OCI-LY7 (cell line): ENCODE results near the gene ADARB2. TPM values are rescaled to one million over a fixed set of nuclear protein-coding genes. Genes with fewer than 3 reads are reported as not detected.

Source experiments
- BruUV-seq: library from RNA; stranded (reverse); fragments of 400-500 nt; replicated peaks from 2 replicates; lab custom pipeline; 2021; lab: Mats Ljungman, UMichigan
- CTCF ChIA-PET: fragments of 300-600 bp; sonication (Branson Sonifier 250); formaldehyde crosslinking; loops from one replicate; lab custom pipeline; 2022; ENCODE audit warnings: antibody characterized with exemption; ENCODE audit not compliant: unreplicated experiment; lab: Charles Lee
- POLR2A ChIA-PET: fragments of 300-600 bp; sonication (Branson Sonifier 250); formaldehyde crosslinking; loops from one replicate; lab custom pipeline; 2022; ENCODE audit warnings: antibody characterized with exemption; lab: Charles Lee
- DNase-seq: peaks from one replicate; pipeline ENCODE4 v3.0.0-alpha.2; 2015; ENCODE audit warnings: low spot score
- H2AFZ ChIP-seq: fragments of 200-600 bp; sonication (generic), shearing (Covaris generic); 2 replicates; pipeline ENCODE4 v1.6.1; 2014; ENCODE audit warnings: mild to moderate bottlenecking, antibody characterized with exemption, low read length, moderate library complexity
- H3K27ac ChIP-seq: fragments of 200-600 bp; sonication (generic); 2 replicates; pipeline ENCODE4 v1.5.1; 2014; ENCODE audit warnings: mixed run types, low read depth, mild to moderate bottlenecking, moderate library complexity, low read length, inconsistent platforms; ENCODE audit not compliant: poor library complexity, severe bottlenecking
- H3K36me3 ChIP-seq: fragments of 200-600 bp; sonication (generic); 2 replicates; pipeline ENCODE4 v1.6.1; 2014; ENCODE audit warnings: mild to moderate bottlenecking, antibody characterized with exemption, low read length, moderate library complexity, mixed read lengths; ENCODE audit not compliant: insufficient read depth
- H3K4me1 ChIP-seq: fragments of 200-600 bp; sonication (generic); 2 replicates; pipeline ENCODE4 v1.5.1; 2014; ENCODE audit warnings: mild to moderate bottlenecking, low read length; ENCODE audit not compliant: insufficient read depth, poor library complexity, severe bottlenecking
- H3K4me2 ChIP-seq: fragments of 200-600 bp; sonication (generic); 2 replicates; pipeline ENCODE4 v1.6.1; 2014; ENCODE audit warnings: mild to moderate bottlenecking, low read length
- H3K4me3 ChIP-seq: fragments of 200-600 bp; sonication (generic); 2 replicates; pipeline ENCODE4 v1.5.1; 2014; ENCODE audit warnings: mild to moderate bottlenecking, low read depth, low read length; ENCODE audit not compliant: poor library complexity, severe bottlenecking
- H3K79me2 ChIP-seq: fragments of 200-600 bp; sonication (generic); 2 replicates; pipeline ENCODE4 v1.6.1; 2016; ENCODE audit warnings: low read depth, mild to moderate bottlenecking, low read length, moderate library complexity, mixed read lengths; ENCODE audit not compliant: insufficient read depth
- H3K9me2 ChIP-seq: fragments of 200-600 bp; sonication (generic); 2 replicates; pipeline ENCODE4 v1.6.1; 2016; ENCODE audit warnings: mild to moderate bottlenecking, low read length, mixed read lengths; ENCODE audit not compliant: insufficient read depth
- H3K9me3 ChIP-seq: fragments of 200-600 bp; sonication (generic); 2 replicates; pipeline ENCODE4 v1.6.1; 2014; ENCODE audit warnings: mild to moderate bottlenecking, mixed run types, low read length, mixed read lengths
- H4K20me1 ChIP-seq: fragments of 200-600 bp; sonication (generic); 2 replicates; pipeline ENCODE4 v1.6.1; 2014; ENCODE audit warnings: mild to moderate bottlenecking, antibody characterized with exemption, low read length, moderate library complexity, mixed read lengths; ENCODE audit not compliant: insufficient read depth
- EZH2phosphoT487 ChIP-seq: fragments of 200-600 bp; sonication (generic); IDR thresholded peaks from 2 replicates; pipeline ENCODE4 v1.6.1; 2018; ENCODE audit warnings: low read depth, borderline replicate concordance, mild to moderate bottlenecking, mixed run types, antibody characterized with exemption, low read length, moderate library complexity, mixed read lengths
- intact Hi-C: fragments of 100-400 bp; cut with micrococcal nuclease; formaldehyde crosslinking; loops from one replicate; pipeline ENCODE4 v1.10.0; 2022; ENCODE audit not compliant: unreplicated experiment
- total RNA-seq, 2 experiments: library from RNA; depleted of rRNA in 1 of 2; stranded (reverse); fragments of >200 nt in 1 of 2; shearing (Covaris generic) in 1 of 2; gene quantifications; 2 replicates each; pipeline ENCODE4 v1.2.3, GENCODE V29; 2014 to 2022
- TF ChIP-seq, protein P1 (sequence below): fragments of 200-600 bp; sonication (generic); conservative IDR thresholded peaks from 2 replicates; pipeline ENCODE4 v1.5.1; 2014; ENCODE audit warnings: mild to moderate bottlenecking, antibody characterized with exemption, low read length, moderate library complexity, mixed read lengths

Gene ADARB2
- total RNA-seq, 2 experiments from 2014 or later = 0.03 TPM; not detected in 1

GRCh38 chr10:1626410-1626809 lies 110.9 kb downstream of the ADARB2 start:
- no peaks in the 10 kb centered on the region for H4K20me1 ChIP-seq
- no peak overlapping the region for H3K27ac ChIP-seq
- H3K4me3 ChIP-seq = no peak overlapping the region
- CTCF ChIA-PET = no interaction called here
- no peaks in the 10 kb centered on the region for H3K4me1 ChIP-seq
- H3K9me2 ChIP-seq = no peaks in the 10 kb centered on the region
- DNase-seq = no peak
- no peaks in the 10 kb centered on the region for H3K36me3 ChIP-seq
- TF ChIP-seq, protein P1, sequence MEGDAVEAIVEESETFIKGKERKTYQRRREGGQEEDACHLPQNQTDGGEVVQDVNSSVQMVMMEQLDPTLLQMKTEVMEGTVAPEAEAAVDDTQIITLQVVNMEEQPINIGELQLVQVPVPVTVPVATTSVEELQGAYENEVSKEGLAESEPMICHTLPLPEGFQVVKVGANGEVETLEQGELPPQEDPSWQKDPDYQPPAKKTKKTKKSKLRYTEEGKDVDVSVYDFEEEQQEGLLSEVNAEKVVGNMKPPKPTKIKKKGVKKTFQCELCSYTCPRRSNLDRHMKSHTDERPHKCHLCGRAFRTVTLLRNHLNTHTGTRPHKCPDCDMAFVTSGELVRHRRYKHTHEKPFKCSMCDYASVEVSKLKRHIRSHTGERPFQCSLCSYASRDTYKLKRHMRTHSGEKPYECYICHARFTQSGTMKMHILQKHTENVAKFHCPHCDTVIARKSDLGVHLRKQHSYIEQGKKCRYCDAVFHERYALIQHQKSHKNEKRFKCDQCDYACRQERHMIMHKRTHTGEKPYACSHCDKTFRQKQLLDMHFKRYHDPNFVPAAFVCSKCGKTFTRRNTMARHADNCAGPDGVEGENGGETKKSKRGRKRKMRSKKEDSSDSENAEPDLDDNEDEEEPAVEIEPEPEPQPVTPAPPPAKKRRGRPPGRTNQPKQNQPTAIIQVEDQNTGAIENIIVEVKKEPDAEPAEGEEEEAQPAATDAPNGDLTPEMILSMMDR = no peak
- TF ChIP-seq EZH2phosphoT487 = no peak
- H3K4me2 ChIP-seq = no peak overlapping the region
- POLR2A ChIA-PET = no interaction called here
- intact Hi-C loops = no loop called here
- BruUV-seq = no TSS peak
- H3K9me3 ChIP-seq = no peaks in the 10 kb centered on the region
- H3K79me2 ChIP-seq = no peaks in the 10 kb centered on the region
- no peak overlapping the region for H2AFZ ChIP-seq

GRCh38 chr10:1625731-1626130 lies 111.6 kb downstream of the ADARB2 start:
- no peak overlapping the region for H3K27ac ChIP-seq
- no peaks in the 10 kb centered on the region for H3K9me3 ChIP-seq
- ChIA-PET POLR2A (interaction anchor here (1.4 kb wide), 1 partner anchor 15 kb away, joined by 3 read pairs; no protein-coding TSS in a partner anchor), CTCF (no interaction called here)
- no peaks in the 10 kb centered on the region for H3K9me2 ChIP-seq
- intact Hi-C loops = no loop called here
- no peak overlapping the region for H3K4me2 ChIP-seq
- TF ChIP-seq, protein P1 = no peak
- no peak for TF ChIP-seq EZH2phosphoT487
- no peak overlapping the region for H3K4me3 ChIP-seq
- no peaks in the 10 kb centered on the region for H3K4me1 ChIP-seq
- H3K36me3 ChIP-seq = no peaks in the 10 kb centered on the region
- no peaks in the 10 kb centered on the region for H3K79me2 ChIP-seq
- H2AFZ ChIP-seq = no peak overlapping the region
- DNase-seq = no peak
- no peaks in the 10 kb centered on the region for H4K20me1 ChIP-seq
- BruUV-seq = no TSS peak

DNA sequence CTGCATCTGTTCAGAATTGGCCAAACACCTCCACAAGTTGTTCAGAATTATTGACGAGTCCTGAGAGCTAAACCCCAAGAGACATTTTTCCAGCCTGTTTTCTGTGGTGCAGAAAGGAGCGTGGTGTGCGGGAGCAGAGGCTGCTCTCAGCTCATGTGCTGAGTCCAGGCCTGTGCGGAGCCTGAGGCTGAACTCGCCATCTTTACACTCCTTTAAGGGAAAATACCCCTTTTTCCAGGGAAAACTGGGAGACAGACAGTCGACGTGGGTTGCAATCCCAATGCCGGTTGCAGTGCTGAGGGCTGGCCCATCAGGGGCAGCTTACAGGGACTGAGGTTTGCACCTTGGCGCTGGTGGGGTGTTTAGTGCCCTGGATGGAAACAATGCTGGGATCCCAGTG lies 112.2 kb downstream of the ADARB2 start:
- Histone ChIP-seq H3K36me3 (no peaks in the 10 kb centered on the region), H3K4me2 (no peak overlapping the region), H3K4me1 (no peaks in the 10 kb centered on the region), H3K4me3 (no peak overlapping the region), H3K9me2 (no peaks in the 10 kb centered on the region), H3K79me2 (no peaks in the 10 kb centered on the region), H3K9me3 (no peaks in the 10 kb centered on the region), H4K20me1 (no peaks in the 10 kb centered on the region), H2AFZ (no peak overlapping the region), H3K27ac (no peak overlapping the region)
- TF ChIP-seq, protein P1 = no peak
- no peak for TF ChIP-seq EZH2phosphoT487
- POLR2A ChIA-PET = interaction anchor here (1.4 kb wide), 1 partner anchor 16 kb away, joined by 3 read pairs; no protein-coding TSS in a partner anchor
- no peak for DNase-seq
- intact Hi-C loops = no loop called here
- no TSS peak for BruUV-seq
- CTCF ChIA-PET = no interaction called here
